ENCODE results near the gene NELFA.

DNA sequence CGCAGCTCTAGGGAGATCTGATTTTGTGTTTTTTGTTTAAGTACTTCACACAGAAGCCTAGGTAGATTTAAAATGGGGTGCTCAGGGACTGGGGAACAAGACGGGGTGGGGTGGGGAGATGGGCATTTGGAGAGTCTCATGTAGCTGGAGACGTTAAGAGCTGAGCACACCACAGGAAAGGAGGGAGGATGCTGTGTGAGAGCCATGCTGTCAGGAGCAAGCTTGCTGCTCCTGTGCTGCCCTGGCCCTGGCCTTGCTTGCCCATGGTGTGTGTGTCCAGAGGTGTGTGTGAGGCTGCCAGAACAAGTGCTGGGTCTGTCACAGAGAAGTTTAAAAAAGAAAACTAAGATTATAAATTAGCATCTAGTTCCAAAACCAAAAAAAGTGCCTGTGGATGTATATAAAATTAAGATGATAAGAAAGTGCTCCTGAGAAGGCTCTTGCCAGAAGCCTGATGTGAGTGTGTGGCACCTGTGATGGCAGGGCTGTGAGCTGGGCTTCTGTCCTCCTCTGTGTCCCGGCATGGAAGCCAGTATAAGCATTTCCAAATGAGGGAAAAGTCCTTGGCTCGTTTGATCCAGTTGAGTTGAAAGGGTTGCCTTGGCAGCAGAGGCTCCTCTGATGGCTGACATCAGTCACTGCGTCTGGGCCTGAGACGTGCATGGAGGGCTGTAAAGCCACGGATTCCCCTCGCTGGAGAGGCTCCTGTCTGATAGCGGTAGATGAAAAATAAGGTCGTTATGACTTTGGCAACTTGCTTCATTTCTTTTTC lies 63.5 kb downstream of the NELFA start:
- no peak for TF ChIP-seq CTCF (IDR thresholded peaks at IDR 0.05)
- no peak for TF ChIP-seq EP300 (IDR thresholded peaks at IDR 0.05)
